BJ (cell line): ENCODE data around the gene KCNG2. TPM values are rescaled to one million over a fixed set of nuclear protein-coding genes. Genes with fewer than 3 reads are reported as not detected.

Experiments
- CTCF ChIA-PET: fragments of 350-600 bp; formaldehyde crosslinking; extraction: SDS; loops from one replicate; lab custom pipeline; 2021; ENCODE audit warnings: antibody characterized with exemption, inconsistent platforms; lab: Yijun Ruan, JAX
- POLR2A ChIA-PET: fragments of 300-600 bp; sonication (Branson Sonifier 250); formaldehyde crosslinking; extraction: SDS; loops from one replicate; lab custom pipeline; 2021; ENCODE audit warnings: antibody characterized with exemption; lab: Charles Lee
- DNase-seq: peaks from one replicate; pipeline ENCODE4 v3.0.0-alpha.2; 2011; ENCODE audit warnings: low read depth
- H3K27me3 ChIP-seq: 2 replicates; pipeline ENCODE4 v1.6.0; 2011; ENCODE audit warnings: low read length; ENCODE audit not compliant: control insufficient read depth, insufficient read depth
- H3K36me3 ChIP-seq: 2 replicates; pipeline ENCODE4 v1.5.1; 2011; ENCODE audit warnings: low read length; ENCODE audit not compliant: control insufficient read depth, insufficient read depth
- H3K4me3 ChIP-seq: 2 replicates; pipeline ENCODE4 v1.5.1; 2011; ENCODE audit warnings: low read depth, mild to moderate bottlenecking, control low read depth, low read length
- CTCF ChIP-seq: IDR thresholded peaks from 2 replicates; pipeline ENCODE4 v1.5.1; 2011; ENCODE audit warnings: low read depth, mild to moderate bottlenecking, control low read depth, inconsistent platforms, low read length, moderate library complexity; ENCODE audit not compliant: insufficient read depth
- polyA plus RNA-seq: library from polyadenylated mRNA; depleted of rRNA; stranded (reverse); fragments of >200 nt; gene quantifications from 2 replicates; pipeline ENCODE4 v1.2.3, GENCODE V29; 2011

The KCNG2 gene
- polyA plus RNA-seq, 1 experiment: not detected

- Histone ChIP-seq H3K36me3 (no peaks in the 10 kb centered on the region), H3K27me3 (peaks cover 11% of the 10 kb centered on the region), H3K4me3 (no peak overlapping the region)
- no peak for TF ChIP-seq CTCF
- POLR2A ChIA-PET: interaction anchor here (0.6 to 1.1 kb wide), 2 partner anchors 66 to 160 kb away, joined by 3 to 4 read pairs; partner anchors contain the start of gene SLC66A2
- peak; percentile 96 for DNase-seq
- CTCF ChIA-PET: interaction anchor here (2.0 kb wide), 1 partner anchor 24 kb away, joined by 4 read pairs; no protein-coding TSS in a partner anchor
These were observed 6.5 kb upstream of the KCNG2 start for GRCh38 chr18:79790996-79791972.

GRCh38 chr18:79792096-79792987 is 5.4 kb upstream of the KCNG2 start:
- no peak for TF ChIP-seq CTCF
- ChIA-PET POLR2A (interaction anchor here (0.6 to 1.1 kb wide), 2 partner anchors 65 to 159 kb away, joined by 3 to 4 read pairs; partner anchors contain the start of gene SLC66A2), CTCF (interaction anchor here (0.6 to 2.0 kb wide), 2 partner anchors 25 to 97 kb away, joined by 4 read pairs; no protein-coding TSS in a partner anchor)
- H3K36me3 ChIP-seq: no peaks in the 10 kb centered on the region
- H3K4me3 ChIP-seq: no peak overlapping the region
- DNase-seq: no peak
- H3K27me3 ChIP-seq: peaks cover 15% of the 10 kb centered on the region

GRCh38 chr18:79792988-79793355 is 4.8 kb upstream of the KCNG2 start:
- peaks cover 16% of the 10 kb centered on the region for H3K27me3 ChIP-seq
- POLR2A ChIA-PET: no interaction called here
- TF ChIP-seq CTCF: no peak
- no peaks in the 10 kb centered on the region for H3K36me3 ChIP-seq
- no peak for DNase-seq
- CTCF ChIA-PET: interaction anchor here (0.6 kb wide), 1 partner anchor 98 kb away, joined by 4 read pairs; no protein-coding TSS in a partner anchor
- no peak overlapping the region for H3K4me3 ChIP-seq

- ChIA-PET CTCF (no interaction called here), POLR2A (no interaction called here)
- H3K4me3 ChIP-seq: no peak overlapping the region
- no peak for TF ChIP-seq CTCF
- H3K36me3 ChIP-seq: no peaks in the 10 kb centered on the region
- DNase-seq: no peak
- peaks cover 29% of the 10 kb centered on the region for H3K27me3 ChIP-seq
These were observed 2.9 kb upstream of the KCNG2 start for GRCh38 chr18:79794846-79795245.
